Measurements from ENCODE around the gene GFOD1.

GFOD1 gene

DNA sequence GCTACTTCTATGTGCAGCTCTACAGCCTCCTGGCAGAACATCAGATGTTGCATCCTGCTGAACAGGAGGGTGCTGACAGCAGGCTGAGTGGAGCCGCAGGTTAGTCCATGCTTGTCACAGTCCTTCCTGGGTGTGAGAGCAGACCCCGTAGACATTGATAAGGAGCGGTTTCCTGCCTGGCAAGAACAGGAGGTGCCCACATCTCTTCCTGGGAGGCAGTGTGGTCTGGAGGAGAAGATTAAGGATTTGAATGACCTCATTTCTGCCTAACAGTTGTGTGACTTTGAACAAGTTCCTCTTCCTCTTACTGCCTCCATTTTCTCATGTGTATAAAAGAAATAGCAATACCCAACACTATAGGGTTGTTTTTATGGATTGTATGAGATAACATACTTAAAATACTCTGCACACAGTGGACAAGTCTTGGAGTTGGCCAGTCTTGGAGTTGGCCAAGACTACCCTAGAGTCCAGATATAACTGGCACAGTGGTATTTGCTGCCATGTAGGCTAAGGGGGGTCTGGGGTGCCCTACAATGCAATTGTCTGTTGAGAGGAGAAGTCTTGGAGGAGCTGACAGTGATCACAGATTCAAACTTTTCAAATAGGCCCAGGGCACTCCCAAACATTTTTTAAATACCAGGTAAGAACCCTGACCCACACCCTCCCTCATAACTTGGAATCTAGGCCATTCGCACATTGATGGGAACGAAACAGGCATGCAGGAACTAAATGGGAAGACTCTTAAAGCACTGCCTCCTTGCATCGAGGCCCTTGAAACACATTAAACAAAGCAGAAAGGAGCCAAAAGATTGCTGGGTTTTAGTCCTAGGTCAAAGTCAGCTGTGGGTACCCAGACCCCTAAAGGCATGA, 126.5 kb downstream of the GFOD1 start:
- no peak for DNase-seq (ENCODE audit: extremely low read depth in 1 of 2, low read depth in 1 of 2)

DNA sequence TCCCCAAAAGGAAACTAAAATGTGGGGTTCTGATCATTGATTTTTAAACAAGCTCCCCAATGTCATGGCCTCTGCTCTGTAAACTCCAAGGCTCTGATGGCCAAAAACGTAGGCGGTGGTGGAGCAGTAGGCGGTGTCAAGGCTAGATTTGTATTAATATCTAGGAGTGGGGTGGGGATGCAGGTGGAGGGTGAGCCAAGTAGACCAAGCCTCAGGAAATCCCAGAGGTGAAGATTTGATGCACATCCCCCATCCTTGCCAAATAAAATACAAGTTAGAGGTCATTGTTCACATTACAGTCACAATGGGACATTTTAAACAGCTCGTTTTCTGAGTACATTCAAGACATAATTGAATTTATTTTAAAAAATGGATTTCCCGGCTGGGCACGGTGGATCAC, 128.1 kb downstream of the GFOD1 start:
- DNase-seq (ENCODE audit: extremely low read depth in 1 of 2, low read depth in 1 of 2) = no peak

DNA sequence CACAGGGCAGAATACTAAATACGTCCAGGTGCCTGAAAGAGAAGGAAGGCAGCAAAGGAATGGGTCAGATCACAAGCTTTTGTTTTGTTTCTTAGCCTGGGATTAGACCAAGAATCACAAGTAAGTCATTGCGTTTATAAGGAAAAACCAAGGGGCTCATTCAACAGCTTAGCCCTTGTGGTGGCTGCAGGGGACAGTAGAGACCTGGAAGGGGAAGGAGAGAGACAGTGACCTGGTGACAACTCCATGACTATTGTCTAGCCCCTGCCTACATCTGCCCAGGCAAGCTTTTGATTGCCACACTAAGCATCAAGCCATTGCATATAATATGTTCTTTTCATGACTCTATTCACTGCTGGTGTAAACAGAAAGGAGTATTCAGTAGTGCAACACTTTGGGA, 128.9 kb downstream of the GFOD1 start:
- DNase-seq (ENCODE audit: extremely low read depth in 1 of 2, low read depth in 1 of 2) = no peak

DNA sequence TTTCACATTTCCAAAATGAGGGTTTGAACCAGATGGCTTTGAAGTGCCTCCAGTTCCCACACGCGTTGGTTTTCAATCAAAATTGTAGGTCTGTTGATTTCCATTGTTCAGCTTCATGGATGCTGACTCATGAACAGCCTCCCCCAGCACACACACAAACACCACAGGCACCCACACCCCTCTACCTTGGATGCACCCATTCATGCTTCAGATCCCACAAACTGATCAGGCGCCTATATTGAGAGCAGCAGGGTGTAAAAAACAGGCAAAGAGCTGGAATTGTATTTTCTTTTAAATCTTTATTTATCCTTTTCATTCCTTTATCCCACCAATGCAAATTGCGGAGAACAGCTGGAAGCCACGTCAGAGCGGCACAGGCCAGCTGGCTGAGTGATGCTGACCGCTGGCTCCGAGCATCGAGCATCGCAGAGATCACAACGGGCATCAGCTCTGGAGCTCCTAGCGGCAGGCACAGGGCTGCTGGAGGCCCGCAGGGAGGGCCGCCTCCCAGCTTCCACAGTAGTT, 129.8 kb downstream of the GFOD1 start:
- DNase-seq (ENCODE audit: extremely low read depth in 1 of 2, low read depth in 1 of 2) = no peak

DNA sequence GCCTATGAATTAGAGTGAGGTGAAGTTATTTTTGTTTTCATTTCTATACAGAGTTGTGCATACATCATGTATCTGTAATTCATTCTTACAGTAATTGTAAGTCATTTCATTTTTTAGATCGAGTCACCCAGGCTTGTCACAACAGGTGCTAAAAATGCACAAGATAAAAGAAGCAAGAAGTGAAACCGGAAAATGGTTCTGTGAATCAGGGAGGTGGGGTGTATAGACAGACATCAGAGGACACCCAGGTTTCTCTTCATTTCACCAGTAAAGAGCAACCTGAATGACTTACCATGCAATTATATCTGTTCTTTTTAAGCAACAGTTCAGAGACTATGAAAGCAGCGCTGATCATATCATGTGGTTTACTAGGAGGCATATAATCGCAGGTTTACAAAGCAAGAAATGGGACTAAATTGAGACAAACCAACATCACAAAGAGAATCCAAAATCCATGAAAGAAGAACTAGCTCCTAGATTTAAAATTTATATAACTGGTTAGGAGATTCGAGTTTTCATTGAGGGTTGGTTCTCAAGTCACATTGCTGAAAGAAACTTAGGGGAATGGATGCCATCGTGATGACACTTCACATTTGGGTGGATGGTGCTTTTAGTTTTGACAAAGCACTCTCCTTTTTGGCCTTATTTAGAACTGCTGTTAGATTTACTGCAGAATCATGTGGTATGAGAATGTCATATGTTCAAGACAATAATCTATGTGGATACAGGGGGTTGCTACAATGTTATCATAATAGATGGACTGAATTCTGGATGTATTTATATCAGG, 131.2 kb downstream of the GFOD1 start:
- DNase-seq (ENCODE audit: extremely low read depth in 1 of 2, low read depth in 1 of 2) = no peak

DNA sequence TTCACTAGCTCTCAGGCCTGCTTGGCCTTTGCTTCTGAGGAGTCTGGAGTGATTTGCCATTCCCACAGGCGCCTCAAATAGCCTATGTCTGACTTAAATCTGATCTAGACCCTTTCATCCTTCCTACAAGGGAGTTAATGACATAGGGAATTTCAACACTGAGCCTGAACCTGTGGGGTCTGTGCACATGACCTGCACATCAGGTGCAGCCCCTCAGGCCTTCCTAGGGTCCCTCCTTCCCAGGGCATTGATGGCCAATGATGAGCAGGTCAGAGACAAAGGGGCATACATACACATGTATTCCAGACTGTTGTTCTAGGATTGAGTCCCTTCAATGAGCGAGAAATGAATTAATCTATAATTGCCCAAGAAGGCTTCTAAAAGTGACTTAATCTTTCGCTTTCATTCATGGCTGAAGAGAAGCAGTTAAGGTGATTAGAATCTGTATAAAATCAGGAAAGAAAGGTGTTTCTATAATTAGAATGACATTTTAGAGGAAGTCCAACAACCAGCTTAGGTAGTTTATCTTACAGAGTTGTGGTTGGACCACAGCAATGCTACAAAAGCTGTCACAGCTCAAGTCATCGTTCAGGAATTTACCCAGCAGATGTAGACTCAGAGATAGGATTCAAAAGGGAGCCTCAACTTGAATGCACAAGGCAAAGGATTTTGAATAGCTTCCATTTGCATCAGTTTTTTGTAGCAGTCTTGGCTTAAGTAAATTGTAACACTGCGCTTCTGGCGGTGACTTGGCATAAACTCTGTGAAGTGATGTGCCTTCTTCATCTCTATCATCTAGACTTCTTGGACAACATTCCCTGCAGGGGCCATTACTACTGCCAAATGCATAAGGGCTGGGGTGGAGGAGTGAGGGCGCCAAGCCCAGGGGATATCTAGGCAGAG, 132.1 kb downstream of the GFOD1 start:
- no peak for DNase-seq (ENCODE audit: extremely low read depth in 1 of 2, low read depth in 1 of 2)

DNA sequence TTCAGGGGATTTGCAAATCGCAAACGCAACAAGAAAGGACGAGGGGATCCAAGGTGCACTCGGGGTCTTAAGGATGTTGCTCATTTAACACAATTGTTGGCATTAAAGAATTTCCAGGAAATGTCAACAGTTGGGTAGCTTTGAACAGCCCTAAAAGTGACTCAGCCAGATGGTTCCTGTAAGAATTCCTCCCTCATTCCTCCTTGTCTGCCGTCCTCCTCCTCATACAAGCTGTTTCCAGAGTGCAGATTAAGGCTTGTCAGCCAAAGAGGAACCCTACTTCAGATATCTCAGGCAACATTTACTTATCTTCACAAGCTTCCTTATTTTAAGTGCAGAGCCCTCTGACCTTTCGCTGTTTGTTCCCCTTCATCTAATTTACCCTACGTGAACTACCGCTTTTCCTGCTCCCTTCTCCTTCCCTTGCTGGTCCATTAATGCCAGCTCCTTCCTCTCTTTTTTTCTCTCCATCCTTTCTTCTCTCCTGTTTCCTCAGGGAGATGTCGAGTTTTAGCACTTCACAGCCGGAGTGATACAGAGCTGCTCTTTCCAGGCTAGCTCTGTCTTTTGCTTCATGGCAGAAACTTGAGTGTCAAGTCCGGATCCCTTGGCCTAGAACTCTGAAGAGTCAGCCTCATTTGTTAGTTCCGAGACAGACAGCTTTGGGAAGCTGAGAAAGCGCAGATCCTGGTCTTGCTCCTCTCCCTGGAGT, 132.9 kb downstream of the GFOD1 start:
- DNase-seq (ENCODE audit: extremely low read depth in 1 of 2, low read depth in 1 of 2) = no peak

DNA sequence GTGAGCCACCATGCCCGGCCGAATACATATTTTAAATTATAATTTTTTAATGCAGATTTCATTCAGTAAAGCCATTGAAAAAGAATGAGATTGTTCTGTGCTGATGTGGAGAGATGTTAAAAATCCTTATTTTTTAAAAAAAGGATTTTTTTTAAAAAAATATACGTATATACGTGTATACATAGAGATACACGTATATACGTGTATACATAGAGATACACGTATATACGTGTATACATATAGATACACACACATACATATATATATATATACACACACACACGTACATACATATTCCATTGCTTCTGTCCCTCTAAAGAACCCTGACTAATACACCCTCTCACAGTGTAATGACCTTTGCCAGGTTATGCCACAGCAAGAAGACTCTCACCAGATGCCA, 135.2 kb downstream of the GFOD1 start:
- no peak for DNase-seq (ENCODE audit: extremely low read depth in 1 of 2, low read depth in 1 of 2)

DNA sequence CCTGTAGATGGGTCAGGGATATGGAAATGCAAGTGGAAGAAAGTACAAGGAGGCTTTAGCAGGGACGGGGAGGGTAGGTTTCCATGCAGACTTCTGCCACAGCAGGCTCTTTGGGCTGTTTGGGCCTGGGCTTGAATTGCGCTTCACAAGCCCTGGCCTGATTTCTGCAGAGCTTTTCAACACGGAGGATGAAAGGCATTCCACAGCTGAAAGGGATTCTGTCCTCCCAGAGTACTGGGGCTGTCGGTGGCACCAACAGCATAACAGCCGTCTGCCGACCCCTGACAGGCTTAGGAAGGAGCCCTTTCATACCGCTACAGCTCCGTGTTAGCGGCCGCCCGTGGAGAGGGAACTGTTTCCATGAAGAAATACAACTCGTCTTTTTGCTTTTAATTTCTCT, 136.1 kb downstream of the GFOD1 start:
- DNase-seq (ENCODE audit: extremely low read depth in 1 of 2, low read depth in 1 of 2) = no peak

DNA sequence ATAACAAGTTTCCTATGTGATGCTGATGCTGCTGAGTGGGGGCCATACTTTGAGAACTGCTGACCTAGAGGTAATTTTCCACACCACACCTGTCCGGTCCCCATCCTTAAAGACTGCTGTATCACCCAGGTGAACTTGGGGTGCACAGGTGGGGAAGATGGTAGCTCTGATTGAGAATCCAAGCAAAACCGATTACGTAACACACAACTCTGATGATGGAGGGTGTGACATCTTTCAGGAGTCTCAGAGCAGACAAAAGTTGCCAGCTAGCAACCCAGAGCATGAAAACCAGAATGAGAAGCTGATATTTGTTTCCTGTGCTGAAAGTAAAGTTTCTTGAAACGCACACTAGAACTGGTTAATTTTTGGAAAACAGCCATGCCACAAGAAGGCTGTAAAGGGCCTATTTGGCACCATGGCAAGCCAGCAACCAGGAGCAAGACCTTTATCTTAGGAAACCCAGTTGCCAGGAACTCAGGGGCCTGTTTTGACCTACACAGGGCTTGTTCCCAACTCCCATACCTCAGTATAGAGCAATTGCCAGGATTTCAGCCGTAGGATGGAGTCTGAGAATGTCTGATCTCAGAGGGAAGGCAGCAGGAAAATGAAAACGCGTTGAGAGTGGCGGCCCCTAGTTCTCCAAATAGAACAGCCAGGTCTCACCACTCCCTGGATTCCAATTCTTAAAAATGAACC, 137.4 kb downstream of the GFOD1 start:
- DNase-seq (ENCODE audit: extremely low read depth in 1 of 2, low read depth in 1 of 2) = no peak

DNA sequence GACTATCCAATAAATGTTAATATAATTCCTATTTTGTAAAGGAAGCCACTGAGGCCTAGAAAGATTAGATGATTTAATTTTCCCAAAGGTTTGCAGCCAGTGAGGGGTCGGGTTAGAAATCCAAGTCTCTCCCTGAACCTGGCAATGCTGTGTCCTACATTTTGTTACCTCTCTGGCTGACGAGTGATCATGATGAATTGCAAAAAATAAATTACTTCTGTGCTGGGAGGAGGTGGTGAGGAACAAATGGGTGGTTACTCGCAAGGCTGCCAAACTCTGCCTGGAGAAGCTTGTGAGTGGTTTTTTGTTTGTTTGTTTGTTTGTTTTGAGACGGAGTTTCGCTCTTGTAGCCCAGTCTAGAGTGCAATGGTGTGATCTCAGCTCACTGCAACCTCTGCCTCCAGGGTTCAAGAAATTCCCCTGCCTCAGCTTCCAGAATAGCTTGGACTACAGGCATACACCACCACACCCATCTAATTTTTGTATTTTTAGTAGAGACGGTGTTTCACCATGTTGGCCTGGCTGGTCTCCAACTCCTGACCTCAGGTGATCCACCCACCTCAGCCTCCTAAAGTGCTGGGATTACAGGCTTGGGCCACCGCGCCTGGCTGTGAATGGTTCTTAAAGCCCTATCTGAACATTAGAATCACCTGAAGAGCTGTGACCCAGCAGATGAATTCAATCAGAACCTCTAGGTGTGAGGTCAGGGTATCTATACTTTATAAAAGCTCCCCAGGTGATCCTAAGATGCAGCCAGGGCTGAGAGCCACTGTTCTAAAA, 138.9 kb downstream of the GFOD1 start:
- no peak for DNase-seq (ENCODE audit: extremely low read depth in 1 of 2, low read depth in 1 of 2)

DNA sequence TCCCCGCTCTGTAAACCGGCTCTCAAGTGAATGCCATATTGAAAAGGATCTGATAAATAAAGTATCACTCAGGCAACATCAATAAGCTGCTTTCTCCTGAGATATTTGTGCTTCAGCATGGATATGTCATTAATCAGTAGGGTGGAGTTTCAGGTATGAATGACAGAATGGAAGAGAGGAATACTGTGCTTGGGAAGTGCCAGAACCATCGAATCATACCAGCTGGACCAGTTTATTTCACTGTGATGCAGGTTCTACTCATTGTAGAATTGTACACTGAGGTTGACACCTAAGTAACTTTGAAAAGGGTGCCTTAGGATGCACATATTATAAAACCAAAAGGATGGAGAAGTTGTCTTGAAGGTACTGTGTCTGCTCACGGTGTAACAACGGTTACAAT, 141.2 kb downstream of the GFOD1 start:
- no peak for DNase-seq (ENCODE audit: extremely low read depth in 1 of 2, low read depth in 1 of 2)

DNA sequence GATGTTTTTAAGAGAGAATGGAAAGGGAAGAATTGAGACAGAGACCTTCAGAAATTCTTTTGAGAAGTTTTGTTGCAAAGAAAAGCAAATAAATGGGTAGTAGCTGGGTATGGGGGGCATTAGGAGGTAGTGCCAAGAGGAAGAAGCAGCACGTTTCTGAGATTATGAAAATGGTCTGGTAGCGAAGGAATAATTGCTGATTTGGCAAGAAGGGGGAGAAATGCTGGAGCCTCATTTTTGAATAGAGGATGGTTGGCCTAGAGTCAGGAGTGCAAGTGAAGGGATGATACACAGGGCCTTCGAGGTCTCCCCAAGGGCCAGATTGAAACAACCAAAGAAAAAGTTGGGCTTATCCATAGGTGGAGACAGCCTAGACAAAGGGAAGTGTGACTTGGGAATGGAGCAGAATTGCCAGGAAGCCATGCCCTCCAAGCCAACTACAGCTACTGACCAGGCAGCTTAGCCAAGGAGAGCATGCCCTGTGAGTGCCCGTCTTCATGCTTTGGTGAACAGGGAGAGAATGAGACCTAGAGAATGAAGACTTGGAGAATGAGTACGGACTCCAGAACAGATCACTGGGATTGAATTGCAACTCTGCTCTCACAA, 144.9 kb downstream of the GFOD1 start:
- DNase-seq (ENCODE audit: extremely low read depth in 1 of 2, low read depth in 1 of 2) = no peak

DNA sequence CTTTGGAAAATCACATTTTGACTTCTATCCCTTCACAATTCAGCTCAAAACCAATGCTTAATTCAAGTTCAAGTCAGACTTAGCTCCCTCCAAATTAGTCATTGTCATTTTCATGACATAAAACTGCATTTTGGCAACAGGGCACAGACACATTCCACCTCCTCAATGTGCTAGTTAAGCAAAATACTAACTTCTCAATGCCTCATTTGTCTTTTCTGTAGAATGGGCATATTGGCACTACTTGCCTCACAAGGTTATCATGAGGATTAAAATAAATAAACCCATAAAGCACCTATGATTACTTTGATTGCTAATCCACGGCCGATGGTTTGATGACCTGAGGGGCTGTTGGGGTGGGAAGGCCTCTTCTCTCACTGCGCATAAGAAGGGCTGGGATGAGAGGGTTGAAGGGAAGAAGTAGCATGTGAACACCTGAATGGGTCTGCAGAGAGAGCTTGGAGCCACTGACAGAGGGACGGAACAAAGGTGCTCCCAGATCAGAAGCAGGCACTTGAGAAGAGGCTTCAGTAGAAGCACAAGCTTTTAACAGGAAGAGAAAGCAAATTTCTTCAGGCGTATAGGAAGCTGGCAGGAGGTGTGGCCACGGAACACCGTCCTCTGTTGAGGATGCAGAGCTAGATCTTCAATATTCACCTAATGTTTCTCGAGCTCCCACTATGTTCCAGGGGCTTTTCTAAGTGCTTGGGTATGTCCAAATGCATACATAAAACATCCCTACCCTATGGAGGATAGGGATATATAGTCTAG, 147.4 kb downstream of the GFOD1 start:
- no peak for DNase-seq (ENCODE audit: extremely low read depth in 1 of 2, low read depth in 1 of 2)

DNA sequence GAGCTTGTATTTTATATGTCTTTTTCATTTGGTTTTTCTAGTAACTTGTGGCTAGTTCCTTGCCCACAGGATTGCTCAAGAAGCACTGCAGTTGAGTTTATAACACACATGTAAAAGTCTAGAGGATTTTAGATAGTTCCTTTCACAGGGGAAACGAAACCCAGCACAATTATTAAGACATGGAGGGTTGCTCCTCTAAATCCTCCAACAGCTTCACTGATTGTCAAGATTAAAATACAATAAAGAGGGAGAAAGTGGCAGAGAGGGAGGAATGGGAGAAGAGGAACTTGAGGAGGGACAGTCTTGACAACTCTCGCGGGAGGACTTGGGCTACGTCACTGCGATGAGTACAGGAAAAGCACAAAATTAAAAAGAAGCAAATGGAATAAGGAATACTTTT, 149.4 kb downstream of the GFOD1 start:
- DNase-seq (ENCODE audit: extremely low read depth in 1 of 2, low read depth in 1 of 2) = no peak

DNA sequence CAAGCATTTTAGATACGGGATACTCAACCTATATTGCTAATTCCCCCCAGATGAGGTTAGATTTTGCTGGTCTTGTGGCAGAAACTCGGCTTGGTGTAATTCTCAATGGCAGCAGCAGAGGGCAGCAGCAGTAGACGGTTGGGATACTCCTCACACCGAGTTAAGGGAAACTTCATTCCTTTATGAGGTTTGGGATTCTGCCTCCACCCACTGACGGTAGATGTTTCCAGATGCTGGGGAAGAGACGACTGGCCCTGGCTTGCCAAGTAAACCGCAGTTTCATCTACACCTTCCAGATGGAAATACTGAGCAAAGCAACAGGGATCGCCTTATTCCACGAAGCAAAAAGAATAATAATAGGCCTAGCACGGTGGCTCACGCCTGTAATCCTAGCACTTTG, 150.8 kb downstream of the GFOD1 start:
- DNase-seq (ENCODE audit: extremely low read depth in 1 of 2, low read depth in 1 of 2) = peak; percentile 31 to 49

DNA sequence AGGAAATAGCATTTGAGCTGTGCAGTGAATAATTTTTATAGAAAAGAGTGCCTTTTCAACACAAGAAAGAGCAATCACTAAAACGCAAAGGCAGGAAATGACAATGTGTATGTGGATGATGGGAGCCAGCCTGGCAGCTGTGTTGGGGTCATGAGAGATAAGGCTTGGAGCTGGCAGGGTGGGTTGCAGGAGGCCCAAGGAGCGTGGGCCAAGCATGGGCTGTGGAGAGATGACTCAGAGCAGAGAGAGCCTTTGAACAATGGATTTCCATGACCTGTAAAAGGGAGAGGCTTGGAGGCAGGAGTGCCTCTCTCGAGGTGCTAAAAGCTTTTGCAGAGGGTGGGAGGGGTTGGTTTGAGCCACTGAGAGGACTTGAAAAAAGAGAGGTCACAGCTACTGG, 152.4 kb downstream of the GFOD1 start:
- DNase-seq (ENCODE audit: extremely low read depth in 1 of 2, low read depth in 1 of 2) = no peak

DNA sequence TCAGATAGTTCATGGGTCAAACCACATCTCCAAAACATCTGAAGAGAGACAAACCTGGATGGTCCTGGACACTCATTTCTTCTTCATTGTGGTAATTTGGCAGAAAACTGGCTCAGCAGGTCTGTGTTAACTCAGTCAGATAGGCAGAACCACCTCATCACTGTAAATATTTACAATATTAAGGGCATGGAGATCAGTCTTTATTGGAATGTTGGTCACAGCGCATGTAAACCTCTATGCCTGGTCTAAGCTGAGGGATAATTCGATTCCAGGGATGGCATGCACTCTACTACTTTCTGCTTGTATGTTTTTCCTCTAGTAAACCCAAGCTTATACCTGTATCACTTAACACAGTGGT, 155.1 kb downstream of the GFOD1 start:
- no peak for DNase-seq (ENCODE audit: extremely low read depth in 1 of 2, low read depth in 1 of 2)
